Measurements from ENCODE around the gene ERBB2. TPM values are rescaled to one million over a fixed set of nuclear protein-coding genes. Genes with fewer than 3 reads are reported as not detected.

ERBB2 gene
- total RNA-seq, 1 donor from 2014 or later: 66.2 TPM

GRCh38 chr17:39660011-39660360, 39.9 kb upstream of the ERBB2 start:
- H3K9me3 Mint-ChIP-seq (ENCODE audit: unreplicated experiment): no peaks in the 10 kb centered on the region
- no peak for DNase-seq (ENCODE audit: extremely low spot score, unreplicated experiment)
- H3K4me3 Mint-ChIP-seq (ENCODE audit: unreplicated experiment): no peak overlapping the region
- TF ChIP-seq CTCF (IDR thresholded peaks at IDR 0.05): no peak
- no peaks in the 10 kb centered on the region for H3K27me3 Mint-ChIP-seq (ENCODE audit: unreplicated experiment)
- no peak overlapping the region for H3K27ac Mint-ChIP-seq (ENCODE audit: unreplicated experiment)
- H3K36me3 Mint-ChIP-seq (ENCODE audit: unreplicated experiment): peaks cover 7% of the 10 kb centered on the region
- peaks cover 32% of the 10 kb centered on the region for H3K4me1 Mint-ChIP-seq (ENCODE audit: unreplicated experiment)

- no peak for TF ChIP-seq CTCF (IDR thresholded peaks at IDR 0.05)
- peaks cover 39% of the 10 kb centered on the region for H3K4me1 Mint-ChIP-seq (ENCODE audit: unreplicated experiment)
- H3K27ac Mint-ChIP-seq (ENCODE audit: unreplicated experiment): no peak overlapping the region
- no peaks in the 10 kb centered on the region for H3K9me3 Mint-ChIP-seq (ENCODE audit: unreplicated experiment)
- H3K4me3 Mint-ChIP-seq (ENCODE audit: unreplicated experiment): no peak overlapping the region
- H3K27me3 Mint-ChIP-seq (ENCODE audit: unreplicated experiment): no peaks in the 10 kb centered on the region
- DNase-seq (ENCODE audit: extremely low spot score, unreplicated experiment): no peak
- peaks cover 7% of the 10 kb centered on the region for H3K36me3 Mint-ChIP-seq (ENCODE audit: unreplicated experiment)
Measured at GRCh38 chr17:39660397-39661385, 39.2 kb upstream of the ERBB2 start.

- no peak for TF ChIP-seq CTCF (IDR thresholded peaks at IDR 0.05)
- H3K36me3 Mint-ChIP-seq (ENCODE audit: unreplicated experiment): peaks cover 7% of the 10 kb centered on the region
- no peaks in the 10 kb centered on the region for H3K9me3 Mint-ChIP-seq (ENCODE audit: unreplicated experiment)
- H3K27ac Mint-ChIP-seq (ENCODE audit: unreplicated experiment): no peak overlapping the region
- no peak for DNase-seq (ENCODE audit: extremely low spot score, unreplicated experiment)
- H3K4me1 Mint-ChIP-seq (ENCODE audit: unreplicated experiment): peaks cover 50% of the 10 kb centered on the region
- H3K27me3 Mint-ChIP-seq (ENCODE audit: unreplicated experiment): no peaks in the 10 kb centered on the region
- H3K4me3 Mint-ChIP-seq (ENCODE audit: unreplicated experiment): no peak overlapping the region
Measured at GRCh38 chr17:39661744-39662541, 37.9 kb upstream of the ERBB2 start.

GRCh38 chr17:39662551-39663339, 37.1 kb upstream of the ERBB2 start:
- Mint-ChIP-seq H3K4me1 (ENCODE audit: unreplicated experiment) (peaks cover 52% of the 10 kb centered on the region), H3K4me3 (ENCODE audit: unreplicated experiment) (no peak overlapping the region), H3K27ac (ENCODE audit: unreplicated experiment) (no peak overlapping the region), H3K36me3 (ENCODE audit: unreplicated experiment) (peaks cover 7% of the 10 kb centered on the region), H3K27me3 (ENCODE audit: unreplicated experiment) (no peaks in the 10 kb centered on the region), H3K9me3 (ENCODE audit: unreplicated experiment) (no peaks in the 10 kb centered on the region)
- TF ChIP-seq CTCF (IDR thresholded peaks at IDR 0.05): no peak
- DNase-seq (ENCODE audit: extremely low spot score, unreplicated experiment): no peak
